B cell (primary cell): ENCODE measurements around the gene MALRD1. TPM values are rescaled to one million over a fixed set of nuclear protein-coding genes. Genes with fewer than 3 reads are reported as not detected.

ENCODE experiments used
- ATAC-seq: fragments of 200-7000 bp; cut with Tn5 transposase; one replicate; pipeline ENCODE4 v1.10.0; 2021; ENCODE audit warnings: low read depth, mild to moderate bottlenecking, moderate number of reproducible peaks, moderate library complexity
- CTCF ChIA-PET: fragments of 350-600 bp; sonication (Branson Sonifier 250); formaldehyde crosslinking; loops from one replicate; lab custom pipeline; 2021; ENCODE audit warnings: antibody characterized with exemption, inconsistent platforms; lab: Charles Lee
- POLR2A ChIA-PET: fragments of 350-600 bp; sonication (Branson Sonifier 250); formaldehyde crosslinking; loops from one replicate; lab custom pipeline; 2021; ENCODE audit warnings: antibody characterized with exemption; lab: Charles Lee
- DNase-seq: peaks from one replicate; pipeline ENCODE4 v3.0.0; 2013
- H2AFZ ChIP-seq: 2 replicates; pipeline ENCODE4 v1.6.1; 2012; ENCODE audit warnings: mild to moderate bottlenecking, low read depth, low read length; ENCODE audit not compliant: insufficient read depth, poor library complexity, severe bottlenecking
- H3K27ac ChIP-seq, 2 donors: 1 replicate in 1 of 2; 2 replicates in 1 of 2; pipeline ENCODE4 v1.5.1; 2012 to 2013; ENCODE audit warnings: low read length in 2 of 2, mild to moderate bottlenecking in 2 of 2, moderate library complexity in 1 of 2
- H3K27me3 ChIP-seq, 4 experiments: fragments of 200-600 bp in 1 of 4; sonication (generic) in 1 of 4; replicated peaks in 1 of 4; 1 replicate in 2 of 4; 2 replicates in 2 of 4; pipeline versions ENCODE4 v1.6.1 to v1.7.0; 2013 to 2016; ENCODE audit warnings: low read length in 3 of 4, mild to moderate bottlenecking in 2 of 4, mixed read lengths in 1 of 4, moderate library complexity in 1 of 4; ENCODE audit not compliant: insufficient read depth in 4 of 4, control insufficient read depth in 3 of 4; ENCODE audit errors: control extremely low read depth in 1 of 4
- H3K36me3 ChIP-seq, 2 experiments: replicated peaks in 1 of 2; 1 replicate in 1 of 2; 2 replicates in 1 of 2; pipeline versions ENCODE4 v1.6.1 to v1.7.1; 2013; ENCODE audit warnings: low read length in 1 of 2; ENCODE audit not compliant: insufficient read depth in 2 of 2, control insufficient read depth in 1 of 2; ENCODE audit errors: control extremely low read depth in 1 of 2, extremely low read depth in 1 of 2
- H3K4me1 ChIP-seq, 2 donors: fragments of 200-600 bp in 1 of 2; sonication (generic) in 1 of 2; 1 replicate in 1 of 2; 2 replicates in 1 of 2; pipeline versions ENCODE4 v1.5.1 to v1.6.1; 2013 to 2017; ENCODE audit warnings: low read length in 2 of 2; ENCODE audit not compliant: control insufficient read depth in 2 of 2, insufficient read depth in 2 of 2
- H3K4me2 ChIP-seq: replicated peaks from 2 replicates; pipeline ENCODE3; 2012; ENCODE audit warnings: mild to moderate bottlenecking, low read depth, low read length; ENCODE audit not compliant: poor library complexity, severe bottlenecking
- H3K4me3 ChIP-seq, 5 experiments: fragments of 200-600 bp in 1 of 5; sonication (generic) in 1 of 5; 1 replicate in 3 of 5; 2 replicates in 2 of 5; pipeline versions ENCODE4 v1.5.1 to v1.7.0; 2011 to 2016; ENCODE audit warnings: low read length in 4 of 5, mild to moderate bottlenecking in 4 of 5, low read depth in 2 of 5, control low read depth in 1 of 5, moderate library complexity in 1 of 5; ENCODE audit not compliant: insufficient read depth in 1 of 5; ENCODE audit errors: control extremely low read depth in 1 of 5, extremely low read depth in 1 of 5
- H3K79me2 ChIP-seq: fragments of 200-600 bp; sonication (generic); one replicate; pipeline ENCODE4 v1.6.0; 2016; ENCODE audit warnings: low read length; ENCODE audit not compliant: control insufficient read depth, insufficient read depth
- H3K9ac ChIP-seq: fragments of 200-600 bp; sonication (generic); 2 replicates; pipeline ENCODE4 v1.6.1; 2017; ENCODE audit warnings: mild to moderate bottlenecking, low read length, moderate library complexity
- H3K9me3 ChIP-seq, 3 donors: one replicate each; pipeline versions ENCODE4 v1.6.1 to v1.7.1; 2013; ENCODE audit warnings: low read length in 2 of 3; ENCODE audit not compliant: control insufficient read depth in 2 of 3, insufficient read depth in 1 of 3; ENCODE audit errors: control extremely low read depth in 1 of 3
- H4K20me1 ChIP-seq: 2 replicates; pipeline ENCODE4 v1.6.0; 2012; ENCODE audit warnings: mild to moderate bottlenecking, low read length; ENCODE audit not compliant: insufficient read depth, control insufficient read depth, poor library complexity, severe bottlenecking
- H3K27ac Mint-ChIP-seq: one replicate; pipeline ENCODE4 v1.8.0; 2021; ENCODE audit warnings: mixed read lengths
- H3K27me3 Mint-ChIP-seq: one replicate; pipeline ENCODE4 v1.8.0; 2021; ENCODE audit warnings: mixed read lengths
- H3K4me1 Mint-ChIP-seq: one replicate; pipeline ENCODE4 v1.8.0; 2021; ENCODE audit warnings: mixed read lengths
- H3K4me3 Mint-ChIP-seq: one replicate; pipeline ENCODE4 v1.8.0; 2021; ENCODE audit warnings: mixed read lengths
- H3K9me3 Mint-ChIP-seq: one replicate; pipeline ENCODE4 v1.8.0; 2022; ENCODE audit warnings: mixed read lengths; ENCODE audit not compliant: insufficient read depth
- EZH2 ChIP-seq: IDR thresholded peaks from 2 replicates; pipeline ENCODE4 v1.6.1; 2012; ENCODE audit warnings: borderline replicate concordance, low read depth, mild to moderate bottlenecking, moderate library complexity, low read length; ENCODE audit not compliant: insufficient read depth, poor library complexity, severe bottlenecking
- WGBS: methylation state at CpG from one replicate; pipeline ENCODE4 v1.1.5; 2013; ENCODE audit warnings: missing lambda C conversion rate; ENCODE audit not compliant: insufficient coverage; 5-methylcytosine and 5-hydroxymethylcytosine counted together
- intact Hi-C: fragments of 100-400 bp; cut with micrococcal nuclease; formaldehyde crosslinking; loops from one replicate; pipeline ENCODE4 v1.10.0; 2022
- polyA plus RNA-seq: library from polyadenylated mRNA; depleted of rRNA; stranded (reverse); fragments of >200 nt; gene quantifications from 2 replicates; pipeline ENCODE4 v1.2.3, GENCODE V29; 2012
- total RNA-seq, 2 donors: library from RNA; stranded (reverse); fragments of 120-200 nt in 1 of 2; gene quantifications; 1 replicate in 1 of 2; 2 replicates in 1 of 2; pipeline versions ENCODE4 v1.2.3 to v1.2.4, GENCODE V29; 2013 to 2022
- TF ChIP-seq, protein P1 (sequence below): fragments of 200-600 bp; IDR thresholded peaks from one replicate; pipeline ENCODE4 v1.8.0; 2022; ENCODE audit warnings: antibody characterized with exemption, mild to moderate bottlenecking

Gene MALRD1
- total and polyA plus RNA-seq, 2 donors (not counting 1 experiment from before 2014, with no cell fraction given) = not detected

DNA sequence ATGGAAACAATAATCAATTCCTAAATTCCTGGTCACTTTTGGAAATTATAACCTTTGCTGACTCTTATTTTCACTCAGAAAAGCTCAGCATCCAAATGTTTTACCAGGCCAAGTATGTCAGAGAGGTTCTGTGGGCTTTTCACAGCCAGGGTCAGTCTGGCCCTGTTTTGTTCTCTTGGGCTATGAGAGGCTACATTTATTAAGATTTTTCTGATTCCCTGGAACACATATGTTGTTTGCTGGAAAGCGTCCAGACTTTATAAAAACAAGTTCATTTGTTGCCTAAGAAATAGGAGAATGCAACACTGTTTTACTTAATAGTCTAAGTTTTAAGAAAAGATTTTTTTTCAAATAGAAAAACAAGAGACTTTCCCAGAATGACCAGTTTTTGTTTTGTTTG, 529.2 kb downstream of the MALRD1 start:
- Histone ChIP-seq H3K4me1 (no peaks in the 10 kb centered on the region), H3K79me2 (no peaks in the 10 kb centered on the region), H3K9ac (no peak overlapping the region), H3K9me3 (no peaks in the 10 kb centered on the region), H3K4me3 (no peak overlapping the region), H3K4me2 (no peak overlapping the region), H3K27me3 (no peaks in the 10 kb centered on the region), H3K27ac (no peak overlapping the region), H4K20me1 (no peaks in the 10 kb centered on the region), H2AFZ (no peak overlapping the region), H3K36me3 (no peaks in the 10 kb centered on the region)
- Mint-ChIP-seq H3K27me3 (no peaks in the 10 kb centered on the region), H3K27ac (no peak overlapping the region), H3K4me1 (no peaks in the 10 kb centered on the region), H3K9me3 (no peaks in the 10 kb centered on the region), H3K4me3 (no peak overlapping the region)
- ATAC-seq (no peak), DNase-seq (no peak)
- ChIA-PET CTCF (no interaction called here), POLR2A (interaction anchor here (0.7 kb wide), 1 partner anchor 12 kb away, joined by 3 read pairs; no protein-coding TSS in a partner anchor)
- no CpG with 5 or more reads among the region's 1 CpG for WGBS
- TF ChIP-seq EZH2 = no peak
- TF ChIP-seq, protein P1, sequence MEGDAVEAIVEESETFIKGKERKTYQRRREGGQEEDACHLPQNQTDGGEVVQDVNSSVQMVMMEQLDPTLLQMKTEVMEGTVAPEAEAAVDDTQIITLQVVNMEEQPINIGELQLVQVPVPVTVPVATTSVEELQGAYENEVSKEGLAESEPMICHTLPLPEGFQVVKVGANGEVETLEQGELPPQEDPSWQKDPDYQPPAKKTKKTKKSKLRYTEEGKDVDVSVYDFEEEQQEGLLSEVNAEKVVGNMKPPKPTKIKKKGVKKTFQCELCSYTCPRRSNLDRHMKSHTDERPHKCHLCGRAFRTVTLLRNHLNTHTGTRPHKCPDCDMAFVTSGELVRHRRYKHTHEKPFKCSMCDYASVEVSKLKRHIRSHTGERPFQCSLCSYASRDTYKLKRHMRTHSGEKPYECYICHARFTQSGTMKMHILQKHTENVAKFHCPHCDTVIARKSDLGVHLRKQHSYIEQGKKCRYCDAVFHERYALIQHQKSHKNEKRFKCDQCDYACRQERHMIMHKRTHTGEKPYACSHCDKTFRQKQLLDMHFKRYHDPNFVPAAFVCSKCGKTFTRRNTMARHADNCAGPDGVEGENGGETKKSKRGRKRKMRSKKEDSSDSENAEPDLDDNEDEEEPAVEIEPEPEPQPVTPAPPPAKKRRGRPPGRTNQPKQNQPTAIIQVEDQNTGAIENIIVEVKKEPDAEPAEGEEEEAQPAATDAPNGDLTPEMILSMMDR = no peak
- intact Hi-C loops = no loop called here

DNA sequence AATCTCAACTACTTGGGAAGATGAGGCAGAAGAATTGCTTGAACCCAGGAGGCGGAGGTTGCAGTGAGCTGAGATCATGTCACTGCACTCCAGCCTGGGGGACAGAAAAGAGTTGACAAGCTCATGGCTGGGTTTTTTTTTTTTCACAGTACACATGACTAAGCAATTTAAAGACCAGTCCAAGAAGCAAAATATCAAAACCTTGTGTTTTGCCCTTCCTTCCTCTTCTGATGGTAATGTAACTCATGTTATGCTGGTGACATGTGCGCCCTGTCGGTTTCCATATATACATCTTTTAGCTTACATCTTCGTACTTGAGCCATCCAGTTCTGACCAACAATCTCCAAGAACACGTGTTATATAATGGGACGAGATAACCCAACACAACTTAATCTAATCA, 530.0 kb downstream of the MALRD1 start:
- no peaks in the 10 kb centered on the region for H3K9me3 ChIP-seq
- H3K9ac ChIP-seq = no peak overlapping the region
- ATAC-seq (no peak), DNase-seq (no peak)
- H3K4me2 ChIP-seq = no peak overlapping the region
- CTCF ChIA-PET = no interaction called here
- H3K36me3 ChIP-seq = no peaks in the 10 kb centered on the region
- no peak overlapping the region for H3K27ac Mint-ChIP-seq
- WGBS = 90% methylated on average over 1 of the region's 6 CpGs
- H3K9me3 Mint-ChIP-seq = no peaks in the 10 kb centered on the region
- H3K4me3 Mint-ChIP-seq = no peak overlapping the region
- intact Hi-C loops = no loop called here
- no peaks in the 10 kb centered on the region for H3K27me3 ChIP-seq
- no peaks in the 10 kb centered on the region for H3K27me3 Mint-ChIP-seq
- H2AFZ ChIP-seq = no peak overlapping the region
- POLR2A ChIA-PET = interaction anchor here (0.7 kb wide), 1 partner anchor 11 kb away, joined by 3 read pairs; no protein-coding TSS in a partner anchor
- TF ChIP-seq, protein P1 = no peak
- TF ChIP-seq EZH2 = no peak
- H3K4me1 Mint-ChIP-seq = no peaks in the 10 kb centered on the region
- H3K79me2 ChIP-seq = no peaks in the 10 kb centered on the region
- no peak overlapping the region for H3K4me3 ChIP-seq
- no peaks in the 10 kb centered on the region for H4K20me1 ChIP-seq
- no peaks in the 10 kb centered on the region for H3K4me1 ChIP-seq
- no peak overlapping the region for H3K27ac ChIP-seq
